HL-60 (cell line): ENCODE results near the gene KCND2.
A peak's percentile ranks its signal among the peaks of the same experiment; 100 is the strongest.

Source experiments
- DNase-seq, 2 experiments: peaks; one replicate each; pipeline ENCODE4 v3.0.0-alpha.2; 2010 to 2020; ENCODE audit warnings: low read depth in 1 of 2, low spot score in 1 of 2
- H3K27ac ChIP-seq: fragments of 250-450 bp; sonication (Bioruptor Pico); replicated peaks from 2 replicates; pipeline ENCODE4 v1.5.1; 2020; ENCODE audit warnings: mild to moderate bottlenecking, moderate library complexity
- H3K27me3 ChIP-seq: fragments of 250-450 bp; sonication (Bioruptor Pico); 2 replicates; pipeline ENCODE4 v1.5.1; 2021; ENCODE audit warnings: mild to moderate bottlenecking, moderate library complexity; ENCODE audit not compliant: insufficient read depth, poor library complexity, severe bottlenecking
- H3K4me3 ChIP-seq: replicated peaks from 2 replicates; pipeline ENCODE4 v1.5.1; 2011; ENCODE audit warnings: mild to moderate bottlenecking, control low read depth, low read length; ENCODE audit not compliant: insufficient read depth
- GABPA ChIP-seq: IDR thresholded peaks from 2 replicates; pipeline ENCODE4 v1.6.1; 2012; ENCODE audit warnings: low read depth
- POLR2AphosphoS5 ChIP-seq: IDR thresholded peaks from 2 replicates; pipeline ENCODE4 v1.6.1; 2012; ENCODE audit warnings: low read depth
- SPI1 ChIP-seq: IDR thresholded peaks from 2 replicates; pipeline ENCODE4 v1.6.1; 2012; ENCODE audit warnings: low read depth, mild to moderate bottlenecking, borderline replicate concordance
- TF ChIP-seq, protein P1 (sequence below): IDR thresholded peaks from one replicate; pipeline ENCODE4 v1.5.1; 2011; ENCODE audit warnings: low read length, control low read depth, inconsistent platforms; ENCODE audit not compliant: insufficient read depth
- TF ChIP-seq, protein P2 (sequence below): IDR thresholded peaks from 2 replicates; pipeline ENCODE4 v1.6.1; 2012; ENCODE audit warnings: low read depth; ENCODE audit not compliant: insufficient replicate concordance

Gene KCND2

GRCh38 chr7:120473352-120473751 lies 200.4 kb downstream of the KCND2 start:
- TF ChIP-seq GABPA (no peak), POLR2AphosphoS5 (no peak), SPI1 (no peak)
- TF ChIP-seq, protein P1, sequence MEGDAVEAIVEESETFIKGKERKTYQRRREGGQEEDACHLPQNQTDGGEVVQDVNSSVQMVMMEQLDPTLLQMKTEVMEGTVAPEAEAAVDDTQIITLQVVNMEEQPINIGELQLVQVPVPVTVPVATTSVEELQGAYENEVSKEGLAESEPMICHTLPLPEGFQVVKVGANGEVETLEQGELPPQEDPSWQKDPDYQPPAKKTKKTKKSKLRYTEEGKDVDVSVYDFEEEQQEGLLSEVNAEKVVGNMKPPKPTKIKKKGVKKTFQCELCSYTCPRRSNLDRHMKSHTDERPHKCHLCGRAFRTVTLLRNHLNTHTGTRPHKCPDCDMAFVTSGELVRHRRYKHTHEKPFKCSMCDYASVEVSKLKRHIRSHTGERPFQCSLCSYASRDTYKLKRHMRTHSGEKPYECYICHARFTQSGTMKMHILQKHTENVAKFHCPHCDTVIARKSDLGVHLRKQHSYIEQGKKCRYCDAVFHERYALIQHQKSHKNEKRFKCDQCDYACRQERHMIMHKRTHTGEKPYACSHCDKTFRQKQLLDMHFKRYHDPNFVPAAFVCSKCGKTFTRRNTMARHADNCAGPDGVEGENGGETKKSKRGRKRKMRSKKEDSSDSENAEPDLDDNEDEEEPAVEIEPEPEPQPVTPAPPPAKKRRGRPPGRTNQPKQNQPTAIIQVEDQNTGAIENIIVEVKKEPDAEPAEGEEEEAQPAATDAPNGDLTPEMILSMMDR = no peak
- TF ChIP-seq, protein P2, sequence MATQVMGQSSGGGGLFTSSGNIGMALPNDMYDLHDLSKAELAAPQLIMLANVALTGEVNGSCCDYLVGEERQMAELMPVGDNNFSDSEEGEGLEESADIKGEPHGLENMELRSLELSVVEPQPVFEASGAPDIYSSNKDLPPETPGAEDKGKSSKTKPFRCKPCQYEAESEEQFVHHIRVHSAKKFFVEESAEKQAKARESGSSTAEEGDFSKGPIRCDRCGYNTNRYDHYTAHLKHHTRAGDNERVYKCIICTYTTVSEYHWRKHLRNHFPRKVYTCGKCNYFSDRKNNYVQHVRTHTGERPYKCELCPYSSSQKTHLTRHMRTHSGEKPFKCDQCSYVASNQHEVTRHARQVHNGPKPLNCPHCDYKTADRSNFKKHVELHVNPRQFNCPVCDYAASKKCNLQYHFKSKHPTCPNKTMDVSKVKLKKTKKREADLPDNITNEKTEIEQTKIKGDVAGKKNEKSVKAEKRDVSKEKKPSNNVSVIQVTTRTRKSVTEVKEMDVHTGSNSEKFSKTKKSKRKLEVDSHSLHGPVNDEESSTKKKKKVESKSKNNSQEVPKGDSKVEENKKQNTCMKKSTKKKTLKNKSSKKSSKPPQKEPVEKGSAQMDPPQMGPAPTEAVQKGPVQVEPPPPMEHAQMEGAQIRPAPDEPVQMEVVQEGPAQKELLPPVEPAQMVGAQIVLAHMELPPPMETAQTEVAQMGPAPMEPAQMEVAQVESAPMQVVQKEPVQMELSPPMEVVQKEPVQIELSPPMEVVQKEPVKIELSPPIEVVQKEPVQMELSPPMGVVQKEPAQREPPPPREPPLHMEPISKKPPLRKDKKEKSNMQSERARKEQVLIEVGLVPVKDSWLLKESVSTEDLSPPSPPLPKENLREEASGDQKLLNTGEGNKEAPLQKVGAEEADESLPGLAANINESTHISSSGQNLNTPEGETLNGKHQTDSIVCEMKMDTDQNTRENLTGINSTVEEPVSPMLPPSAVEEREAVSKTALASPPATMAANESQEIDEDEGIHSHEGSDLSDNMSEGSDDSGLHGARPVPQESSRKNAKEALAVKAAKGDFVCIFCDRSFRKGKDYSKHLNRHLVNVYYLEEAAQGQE = no peak
- no peak for DNase-seq
- Histone ChIP-seq H3K4me3 (no peak overlapping the region), H3K27ac (no peak overlapping the region), H3K27me3 (no peaks in the 10 kb centered on the region)

- Histone ChIP-seq H3K4me3 (no peak overlapping the region), H3K27ac (no peak overlapping the region), H3K27me3 (no peaks in the 10 kb centered on the region)
- TF ChIP-seq, protein P1 = no peak
- TF ChIP-seq SPI1 (no peak), POLR2AphosphoS5 (no peak), GABPA (no peak)
- TF ChIP-seq, protein P2 = no peak
- no peak for DNase-seq
Measured at GRCh38 chr7:120475994-120476393, 203.0 kb downstream of the KCND2 start.

DNA sequence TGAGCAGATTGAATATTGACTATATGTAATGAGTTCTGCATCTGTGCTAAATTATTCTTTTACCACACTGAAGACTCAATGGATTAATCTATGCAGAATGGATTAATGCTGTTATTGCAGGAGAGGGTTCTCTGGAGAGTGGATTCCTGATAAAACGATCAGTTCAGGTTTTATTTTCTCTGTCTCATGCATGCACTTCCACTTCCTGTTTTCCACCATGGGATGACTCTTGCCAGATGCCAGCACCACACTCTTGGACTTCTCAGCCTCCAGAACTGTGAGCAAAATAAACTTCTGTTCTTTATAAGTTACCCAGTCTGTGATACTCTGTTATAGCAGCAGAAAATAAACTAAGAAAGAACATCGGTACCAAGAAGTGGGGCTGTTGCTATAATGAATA lies 207.5 kb downstream of the KCND2 start:
- Histone ChIP-seq H3K27me3 (no peaks in the 10 kb centered on the region), H3K4me3 (no peak overlapping the region), H3K27ac (no peak overlapping the region)
- no peak for DNase-seq
- TF ChIP-seq, protein P1 = no peak
- TF ChIP-seq GABPA = no peak
- TF ChIP-seq, protein P2 = no peak
- peak; percentile 61; the same call in 1 of the 2 replicates for TF ChIP-seq SPI1
- TF ChIP-seq POLR2AphosphoS5 = no peak
